Hematopoietic multipotent progenitor cell treated with erythropoietin and hydrocortisone succinate and interleukin-3 and kit ligand, for 4 days (in vitro differentiated cells): ENCODE results near the gene MMP28.
A peak's percentile ranks its signal among the peaks of the same experiment; 100 is the strongest.

Experiments used
- DNase-seq: peaks from one replicate; pipeline ENCODE4 v3.0.0-alpha.2; 2015

The MMP28 gene

GRCh38 chr17:35740997-35741931 is 54.2 kb downstream of the MMP28 start:
- peak; percentile 72 for DNase-seq

- no peak for DNase-seq
Measured at GRCh38 chr17:35740216-35740615, 55.2 kb downstream of the MMP28 start.

- no peak for DNase-seq
Measured at GRCh38 chr17:35738519-35739133, 56.8 kb downstream of the MMP28 start.

- DNase-seq = no peak
Measured at GRCh38 chr17:35736236-35736635, 59.2 kb downstream of the MMP28 start.

- no peak for DNase-seq
Measured at GRCh38 chr17:35735036-35735805, 60.2 kb downstream of the MMP28 start.

- no peak for DNase-seq
Measured at GRCh38 chr17:35734396-35734795, 61.0 kb downstream of the MMP28 start.

- no peak for DNase-seq
Measured at GRCh38 chr17:35733366-35733765, 62.1 kb downstream of the MMP28 start.

GRCh38 chr17:35732806-35733136 is 62.7 kb downstream of the MMP28 start:
- DNase-seq = no peak

- DNase-seq = no peak
Measured at GRCh38 chr17:35731917-35732805, 63.3 kb downstream of the MMP28 start.

- peak; percentile 76 for DNase-seq
Measured at GRCh38 chr17:35731239-35731916, 64.1 kb downstream of the MMP28 start, which contains the start of gene RASL10B. Gene RASL10B (plus strand): TSS chr17:35731639. CDS start chr17:35735185, 3,546 bp downstream.

GRCh38 chr17:35730400-35731005 is 64.9 kb downstream of the MMP28 start:
- DNase-seq = no peak

- no peak for DNase-seq
Measured at GRCh38 chr17:35729405-35729833, 66.0 kb downstream of the MMP28 start.

GRCh38 chr17:35728551-35728950 is 66.9 kb downstream of the MMP28 start:
- no peak for DNase-seq

- no peak for DNase-seq
Measured at GRCh38 chr17:35727635-35728034, 67.8 kb downstream of the MMP28 start.

- no peak for DNase-seq
Measured at GRCh38 chr17:35726953-35727460, 68.4 kb downstream of the MMP28 start.

GRCh38 chr17:35726127-35726952 is 69.1 kb downstream of the MMP28 start:
- DNase-seq = peak; percentile 23

- DNase-seq = no peak
Measured at GRCh38 chr17:35725802-35726126, 69.7 kb downstream of the MMP28 start.

- DNase-seq = no peak
Measured at GRCh38 chr17:35725058-35725457, 70.4 kb downstream of the MMP28 start.

- no peak for DNase-seq
Measured at GRCh38 chr17:35723735-35724134, 71.7 kb downstream of the MMP28 start.

- DNase-seq = no peak
Measured at GRCh38 chr17:35717475-35717874, 78.0 kb downstream of the MMP28 start.
